HepG2 (cell line): ENCODE measurements around the gene SLC27A2. TPM values are rescaled to one million over a fixed set of nuclear protein-coding genes. Genes with fewer than 3 reads are reported as not detected.

Experiments
- ATAC-seq: fragments of 200-7000 bp; cut with Tn5 transposase; 3 replicates; pipeline ENCODE4 v1.9.1; 2020; ENCODE audit warnings: mild to moderate bottlenecking, moderate library complexity
- BruUV-seq: library from RNA; stranded (reverse); fragments of 400-500 nt; replicated peaks from 2 replicates; lab custom pipeline; 2021; lab: Mats Ljungman, UMichigan
- CTCF ChIA-PET: fragments of 300-600 bp; formaldehyde crosslinking; extraction: SDS; loops from one replicate; lab custom pipeline; 2021; ENCODE audit warnings: low total read pairs, inconsistent platforms, low intra/inter-chr PET ratio; lab: Yijun Ruan, JAX
- POLR2A ChIA-PET: fragments of 350-600 bp; sonication (Branson Sonifier 250); formaldehyde crosslinking; loops from one replicate; lab custom pipeline; 2020; ENCODE audit warnings: antibody characterized with exemption, inconsistent platforms; lab: Yijun Ruan, JAX
- DNase-seq: peaks from one replicate; pipeline ENCODE4 v3.0.0-alpha.2; 2015; ENCODE audit warnings: low spot score
- FAIRE-seq: peaks from 3 replicates; lab custom pipeline; 2011; peaks lifted over from hg19 to GRCh38; lab: Jason Lieb, UNC
- H2AFZ ChIP-seq: one replicate; pipeline ENCODE4 v1.6.1; 2011; ENCODE audit warnings: low read length, inconsistent platforms
- H3K27ac ChIP-seq: fragments of 300-600 bp; 3 replicates; pipeline ENCODE4 v1.8.0; 2011; ENCODE audit warnings: mixed run types, mild to moderate bottlenecking, mixed read lengths, low read length, inconsistent platforms; ENCODE audit not compliant: insufficient read depth; ENCODE audit errors: extremely low read length
- H3K27me3 ChIP-seq, 2 experiments: fragments of 200-600 bp in 1 of 2; 2 replicates in 1 of 2; 3 replicates in 1 of 2; pipeline versions ENCODE4 v1.6.0 to v1.8.0; 2011; ENCODE audit warnings: low read length in 2 of 2, mild to moderate bottlenecking in 2 of 2, moderate library complexity in 2 of 2, inconsistent platforms in 1 of 2; ENCODE audit not compliant: insufficient read depth in 2 of 2, control insufficient read depth in 1 of 2
- H3K36me3 ChIP-seq, 2 experiments: fragments of 200-600 bp in 1 of 2; replicated peaks in 1 of 2; 2 replicates in 1 of 2; 3 replicates in 1 of 2; pipeline versions ENCODE4 v1.5.1 to v1.8.0; 2011; ENCODE audit warnings: low read length in 2 of 2, inconsistent platforms in 1 of 2; ENCODE audit not compliant: insufficient read depth in 2 of 2, control insufficient read depth in 1 of 2
- H3K4me1 ChIP-seq: 2 replicates; pipeline ENCODE4 v1.5.1; 2012; ENCODE audit warnings: low read length, inconsistent platforms; ENCODE audit not compliant: insufficient read depth
- H3K4me2 ChIP-seq: 2 replicates; pipeline ENCODE4 v1.6.0; 2011; ENCODE audit warnings: low read depth, low read length, inconsistent platforms
- H3K4me3 ChIP-seq, 3 experiments: fragments of 200-600 bp in 1 of 3; sonication (generic), shearing (Covaris generic) in 1 of 3; replicated peaks in 1 of 3; 2 replicates each; pipeline ENCODE4 v1.5.1; 2011 to 2016; ENCODE audit warnings: low read length in 3 of 3, inconsistent platforms in 2 of 3, low read depth in 2 of 3, mild to moderate bottlenecking in 2 of 3, control low read depth in 1 of 3, mixed read lengths in 1 of 3; ENCODE audit not compliant: insufficient read depth in 1 of 3
- H3K79me2 ChIP-seq: one replicate; pipeline ENCODE4 v1.6.1; 2011; ENCODE audit warnings: low read length, inconsistent platforms; ENCODE audit not compliant: insufficient read depth
- H3K9ac ChIP-seq: 2 replicates; pipeline ENCODE4 v1.6.0; 2011; ENCODE audit warnings: mild to moderate bottlenecking, low read depth, low read length, inconsistent platforms; ENCODE audit not compliant: insufficient read depth
- H3K9me3 ChIP-seq: 2 replicates; pipeline ENCODE4 v1.5.1; 2012; ENCODE audit warnings: mild to moderate bottlenecking, low read length
- H4K20me1 ChIP-seq: 2 replicates; pipeline ENCODE4 v1.6.0; 2011; ENCODE audit warnings: inconsistent platforms, mild to moderate bottlenecking, low read length, moderate library complexity; ENCODE audit not compliant: insufficient read depth
- CENPT ChIP-seq: sonication (generic); formaldehyde crosslinking; IDR thresholded peaks from 2 replicates; pipeline ENCODE4 v1.8.0; 2022; ENCODE audit warnings: low read depth, mild to moderate bottlenecking, moderate library complexity, missing genetic modification reagents
- CREBL2 ChIP-seq: sonication (generic); formaldehyde crosslinking; IDR thresholded peaks from 2 replicates; pipeline ENCODE4 v1.8.1; 2023; ENCODE audit warnings: missing genetic modification reagents, mild to moderate bottlenecking, borderline replicate concordance
- FOXK2 ChIP-seq: fragments of 450-650 bp; IDR thresholded peaks from 2 replicates; pipeline ENCODE4 v1.6.1; 2016
- JUNB ChIP-seq: sonication (generic); formaldehyde crosslinking; IDR thresholded peaks from 2 replicates; pipeline ENCODE4 v1.8.0; 2022; ENCODE audit warnings: missing genetic modification reagents, mild to moderate bottlenecking, borderline replicate concordance
- NCOA5 ChIP-seq: sonication (generic); formaldehyde crosslinking; IDR thresholded peaks from 2 replicates; pipeline ENCODE4 v1.4.0; 2020; ENCODE audit warnings: missing genetic modification reagents
- NFIB ChIP-seq: sonication (generic); formaldehyde crosslinking; IDR thresholded peaks from 2 replicates; pipeline ENCODE4 v1.9.0; 2021; ENCODE audit warnings: missing genetic modification reagents, mild to moderate bottlenecking, borderline replicate concordance
- POLR2AphosphoS2 ChIP-seq: IDR thresholded peaks from 2 replicates; pipeline ENCODE4 v1.6.1; 2011; ENCODE audit warnings: low read depth, low read length, improper control_type of control experiment
- SIN3A ChIP-seq: IDR thresholded peaks from 2 replicates; pipeline ENCODE4 v1.6.1; 2011; ENCODE audit warnings: low read depth, mild to moderate bottlenecking, control low read depth, low read length, borderline replicate concordance
- SMARCE1 ChIP-seq: fragments of 450-650 bp; IDR thresholded peaks from 2 replicates; pipeline ENCODE4 v1.6.1; 2017; ENCODE audit warnings: borderline replicate concordance
- SP5 ChIP-seq: IDR thresholded peaks from 2 replicates; pipeline ENCODE4 v1.6.1; 2016; ENCODE audit warnings: low read depth, borderline replicate concordance
- SRSF4 ChIP-seq: fragments of 200-400 bp; formaldehyde crosslinking; IDR thresholded peaks from one replicate; pipeline ENCODE4 v1.6.1; 2018; ENCODE audit warnings: mild to moderate bottlenecking, low read depth, low read length, moderate library complexity; ENCODE audit not compliant: poor library complexity, severe bottlenecking
- SRSF9 ChIP-seq: fragments of 200-400 bp; formaldehyde crosslinking; IDR thresholded peaks from 2 replicates; pipeline ENCODE4 v1.6.1; 2018; ENCODE audit warnings: borderline replicate concordance, mild to moderate bottlenecking, low read depth, low read length; ENCODE audit not compliant: insufficient read depth, poor library complexity, severe bottlenecking
- ZBTB49 ChIP-seq: sonication (generic); formaldehyde crosslinking; IDR thresholded peaks from 2 replicates; pipeline ENCODE4 v1.4.0; 2020; ENCODE audit warnings: missing genetic modification reagents, borderline replicate concordance
- ZFP91 ChIP-seq: sonication (generic); formaldehyde crosslinking; IDR thresholded peaks from 2 replicates; pipeline ENCODE4 v1.9.0; 2022; ENCODE audit warnings: missing genetic modification reagents, mild to moderate bottlenecking, borderline replicate concordance
- ZNF232 ChIP-seq: sonication (generic); formaldehyde crosslinking; IDR thresholded peaks from 2 replicates; pipeline ENCODE4 v1.4.0; 2020; ENCODE audit warnings: missing genetic modification reagents, borderline replicate concordance
- ZNF350 ChIP-seq: sonication (generic); formaldehyde crosslinking; IDR thresholded peaks from 2 replicates; pipeline ENCODE4 v1.4.0; 2020; ENCODE audit warnings: mild to moderate bottlenecking, low read depth, missing genetic modification reagents, borderline replicate concordance
- ZNF562 ChIP-seq: sonication (generic); formaldehyde crosslinking; IDR thresholded peaks from 2 replicates; pipeline ENCODE4 v1.8.0; 2022; ENCODE audit warnings: missing genetic modification reagents, borderline replicate concordance
- ZNF616 ChIP-seq: sonication (generic); formaldehyde crosslinking; IDR thresholded peaks from 2 replicates; pipeline ENCODE4 v1.5.0; 2020; ENCODE audit warnings: low read depth, mild to moderate bottlenecking, missing genetic modification reagents
- WGBS: methylation state at CpG from one replicate; pipeline ENCODE4 v1.1.6; 2017; ENCODE audit warnings: low lambda C conversion rate; 5-methylcytosine and 5-hydroxymethylcytosine counted together
- in situ Hi-C: cut with HindIII; loops from 2 replicates; pipeline ENCODE4 v1.10.0; 2017; ENCODE audit warnings: low pct_unique_long_range_greater_than_20kb; ENCODE audit not compliant: extremely low pct_ligation_motif_present
- intact Hi-C: fragments of 100-400 bp; cut with micrococcal nuclease; formaldehyde crosslinking; loops from one replicate; pipeline ENCODE4 v1.10.0; 2022; ENCODE audit not compliant: unreplicated experiment
- polyA plus RNA-seq, 8 experiments: library from polyadenylated mRNA; depleted of rRNA in 3 of 8; stranded (reverse) in 7 of 8; unstranded in 1 of 8; fragments of >200 nt; fragmentation: Illumina TruSeq in 4 of 8; extraction: Trizol in 4 of 8; gene quantifications; 2 replicates each; pipeline versions ENCODE4 v1.2.1 to v1.2.3, GENCODE V29; 2011 to 2016; ENCODE audit warnings: low read depth in 4 of 8, missing spikeins in 1 of 8, mixed read lengths in 1 of 8; ENCODE audit not compliant: insufficient read depth in 1 of 8
- total RNA-seq, 5 experiments: library from RNA; depleted of rRNA; stranded (reverse); fragments of >200 nt; fragmentation: Illumina TruSeq; extraction: Trizol; gene quantifications; 2 replicates each; pipeline ENCODE4 v1.2.3, GENCODE V29; 2016; ENCODE audit warnings: low read depth in 1 of 5
- TF ChIP-seq, protein P1 (sequence below): sonication (generic); formaldehyde crosslinking; IDR thresholded peaks from 2 replicates; pipeline ENCODE4 v1.4.0; 2020; ENCODE audit warnings: missing genetic modification reagents

SLC27A2 gene
- total and polyA plus RNA-seq, 2 of the 13 experiments (the other 11 are each of a cell fraction or from before 2014, with no cell fraction given): 14.6 to 23.4 TPM

GRCh38 chr15:50251638-50252182 is 69.7 kb downstream of the SLC27A2 start:
- ATAC-seq (no peak), FAIRE-seq (no peak), DNase-seq (no peak)
- H2AFZ ChIP-seq: no peak overlapping the region
- in situ Hi-C loops: no loop called here
- WGBS: 91% methylated on average over 11 of the region's 11 CpGs
- H3K4me3 ChIP-seq: no peak overlapping the region
- H4K20me1 ChIP-seq: no peaks in the 10 kb centered on the region
- H3K4me2 ChIP-seq: no peak overlapping the region
- CTCF ChIA-PET: no interaction called here
- no peaks in the 10 kb centered on the region for H3K36me3 ChIP-seq
- H3K9me3 ChIP-seq: no peaks in the 10 kb centered on the region
- intact Hi-C loops: no loop called here
- no peaks in the 10 kb centered on the region for H3K79me2 ChIP-seq
- POLR2A ChIA-PET: no interaction called here
- no TSS peak for BruUV-seq
- H3K27me3 ChIP-seq: no peaks in the 10 kb centered on the region
- no peak overlapping the region for H3K9ac ChIP-seq
- H3K27ac ChIP-seq: no peak overlapping the region
- H3K4me1 ChIP-seq: peaks cover 35% of the 10 kb centered on the region
- no peak for TF ChIP-seq ZNF232 (CRISPR knock-in tag)
- TF ChIP-seq SP5: no peak
- TF ChIP-seq FOXK2: no peak
- no peak for TF ChIP-seq ZNF350 (CRISPR knock-in tag)
- TF ChIP-seq CREBL2 (CRISPR knock-in tag): no peak
- no peak for TF ChIP-seq SIN3A
- no peak for TF ChIP-seq ZNF616
- no peak for TF ChIP-seq ZNF562
- no peak for TF ChIP-seq NCOA5
- TF ChIP-seq ZFP91 (CRISPR knock-in tag): no peak
- TF ChIP-seq, protein P1, sequence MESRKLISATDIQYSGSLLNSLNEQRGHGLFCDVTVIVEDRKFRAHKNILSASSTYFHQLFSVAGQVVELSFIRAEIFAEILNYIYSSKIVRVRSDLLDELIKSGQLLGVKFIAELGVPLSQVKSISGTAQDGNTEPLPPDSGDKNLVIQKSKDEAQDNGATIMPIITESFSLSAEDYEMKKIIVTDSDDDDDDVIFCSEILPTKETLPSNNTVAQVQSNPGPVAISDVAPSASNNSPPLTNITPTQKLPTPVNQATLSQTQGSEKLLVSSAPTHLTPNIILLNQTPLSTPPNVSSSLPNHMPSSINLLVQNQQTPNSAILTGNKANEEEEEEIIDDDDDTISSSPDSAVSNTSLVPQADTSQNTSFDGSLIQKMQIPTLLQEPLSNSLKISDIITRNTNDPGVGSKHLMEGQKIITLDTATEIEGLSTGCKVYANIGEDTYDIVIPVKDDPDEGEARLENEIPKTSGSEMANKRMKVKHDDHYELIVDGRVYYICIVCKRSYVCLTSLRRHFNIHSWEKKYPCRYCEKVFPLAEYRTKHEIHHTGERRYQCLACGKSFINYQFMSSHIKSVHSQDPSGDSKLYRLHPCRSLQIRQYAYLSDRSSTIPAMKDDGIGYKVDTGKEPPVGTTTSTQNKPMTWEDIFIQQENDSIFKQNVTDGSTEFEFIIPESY: no peak
- no peak for TF ChIP-seq SRSF4
- TF ChIP-seq CENPT (CRISPR knock-in tag): no peak
- no peak for TF ChIP-seq JUNB
- no peak for TF ChIP-seq SMARCE1
- no peak for TF ChIP-seq ZBTB49 (CRISPR knock-in tag)
- no peak for TF ChIP-seq POLR2AphosphoS2
- TF ChIP-seq SRSF9: no peak
- TF ChIP-seq NFIB: no peak
